Activated CD4-positive, alpha-beta T cell treated with anti-CD3 and anti-CD28 coated beads for 48 hours (primary cell): ENCODE results near the gene RTN4RL2.
A peak's percentile ranks its signal among the peaks of the same experiment; 100 is the strongest.

Experiments
- DNase-seq: peaks from one replicate; pipeline ENCODE4 v3.0.0-alpha.2; 2020

Gene RTN4RL2

GRCh38 chr11:57481915-57482781, 21.8 kb downstream of the RTN4RL2 start:
- DNase-seq = no peak

GRCh38 chr11:57482782-57483561, 22.6 kb downstream of the RTN4RL2 start:
- peak; percentile 79 for DNase-seq

- DNase-seq = no peak
Observed at GRCh38 chr11:57483562-57483918, 23.2 kb downstream of the RTN4RL2 start.

GRCh38 chr11:57484141-57484710, 23.9 kb downstream of the RTN4RL2 start:
- DNase-seq = no peak

- no peak for DNase-seq
Observed at GRCh38 chr11:57485217-57485990, 25.1 kb downstream of the RTN4RL2 start.

GRCh38 chr11:57487021-57487778, 26.9 kb downstream of the RTN4RL2 start:
- DNase-seq = no peak

- DNase-seq = no peak
Observed at GRCh38 chr11:57487920-57488659, 27.8 kb downstream of the RTN4RL2 start.

- no peak for DNase-seq
Observed at GRCh38 chr11:57490456-57491248, 30.3 kb downstream of the RTN4RL2 start.

- peak; percentile 79 for DNase-seq
Observed at GRCh38 chr11:57491371-57492061, 31.2 kb downstream of the RTN4RL2 start.

- peak; percentile 85 for DNase-seq
Observed at GRCh38 chr11:57493507-57494503, 33.5 kb downstream of the RTN4RL2 start.

- no peak for DNase-seq
Observed at GRCh38 chr11:57496109-57496820, 35.9 kb downstream of the RTN4RL2 start.

GRCh38 chr11:57497303-57498247, 37.2 kb downstream of the RTN4RL2 start:
- DNase-seq = no peak

GRCh38 chr11:57498540-57498939, 38.2 kb downstream of the RTN4RL2 start:
- no peak for DNase-seq

- DNase-seq = peak; percentile 72
Observed at GRCh38 chr11:57499413-57499982, 39.2 kb downstream of the RTN4RL2 start.

- DNase-seq = no peak
Observed at GRCh38 chr11:57499983-57500461, 39.7 kb downstream of the RTN4RL2 start.

GRCh38 chr11:57500515-57500914, 40.2 kb downstream of the RTN4RL2 start:
- DNase-seq = no peak
